ENCODE measurements around the gene SPOCK1.

SPOCK1 gene

GRCh38 chr5:137205231-137206027 lies 293.7 kb downstream of the SPOCK1 start:
- no peak overlapping the region for H3K27ac Mint-ChIP-seq
- no peak overlapping the region for H3K4me3 Mint-ChIP-seq
- no peak for DNase-seq
- no peaks in the 10 kb centered on the region for H3K9me3 Mint-ChIP-seq
- no peaks in the 10 kb centered on the region for H3K27me3 Mint-ChIP-seq
- no peak for ATAC-seq (replicated peaks)
- H3K36me3 Mint-ChIP-seq, result no peaks in the 10 kb centered on the region
- no peaks in the 10 kb centered on the region for H3K4me1 Mint-ChIP-seq

GRCh38 chr5:137203011-137203632 lies 296.0 kb downstream of the SPOCK1 start:
- Mint-ChIP-seq H3K9me3 (no peaks in the 10 kb centered on the region), H3K4me3 (no peak overlapping the region), H3K27me3 (no peaks in the 10 kb centered on the region), H3K36me3 (no peaks in the 10 kb centered on the region), H3K4me1 (no peaks in the 10 kb centered on the region), H3K27ac (no peak overlapping the region)
- no peak for DNase-seq
- no peak for ATAC-seq (replicated peaks)

GRCh38 chr5:137201876-137202275 lies 297.2 kb downstream of the SPOCK1 start:
- DNase-seq, result no peak
- H3K27ac Mint-ChIP-seq, result no peak overlapping the region
- ATAC-seq (replicated peaks), result no peak
- H3K36me3 Mint-ChIP-seq, result no peaks in the 10 kb centered on the region
- no peaks in the 10 kb centered on the region for H3K4me1 Mint-ChIP-seq
- no peaks in the 10 kb centered on the region for H3K9me3 Mint-ChIP-seq
- no peak overlapping the region for H3K4me3 Mint-ChIP-seq
- H3K27me3 Mint-ChIP-seq, result no peaks in the 10 kb centered on the region

GRCh38 chr5:137200906-137201700 lies 298.0 kb downstream of the SPOCK1 start:
- Mint-ChIP-seq H3K4me3 (no peak overlapping the region), H3K4me1 (no peaks in the 10 kb centered on the region), H3K9me3 (no peaks in the 10 kb centered on the region), H3K27ac (no peak overlapping the region), H3K36me3 (no peaks in the 10 kb centered on the region), H3K27me3 (no peaks in the 10 kb centered on the region)
- ATAC-seq (replicated peaks) (no peak), DNase-seq (no peak)

GRCh38 chr5:137199966-137200365 lies 299.2 kb downstream of the SPOCK1 start:
- H3K27me3 Mint-ChIP-seq, result no peaks in the 10 kb centered on the region
- H3K9me3 Mint-ChIP-seq, result peaks cover 0 to 1% of the 10 kb centered on the region in 2 donors
- DNase-seq (no peak), ATAC-seq (replicated peaks) (no peak)
- H3K4me1 Mint-ChIP-seq, result no peaks in the 10 kb centered on the region
- no peak overlapping the region for H3K4me3 Mint-ChIP-seq
- H3K27ac Mint-ChIP-seq, result no peak overlapping the region
- no peaks in the 10 kb centered on the region for H3K36me3 Mint-ChIP-seq

GRCh38 chr5:137199201-137199600 lies 299.9 kb downstream of the SPOCK1 start:
- Mint-ChIP-seq H3K9me3 (peaks cover 0 to 1% of the 10 kb centered on the region in 2 donors), H3K27me3 (no peaks in the 10 kb centered on the region), H3K4me1 (no peaks in the 10 kb centered on the region), H3K36me3 (no peaks in the 10 kb centered on the region), H3K27ac (no peak overlapping the region), H3K4me3 (no peak overlapping the region)
- ATAC-seq (replicated peaks) (no peak), DNase-seq (no peak)

- Mint-ChIP-seq H3K4me1 (no peaks in the 10 kb centered on the region), H3K27ac (no peak overlapping the region), H3K27me3 (no peaks in the 10 kb centered on the region), H3K36me3 (no peaks in the 10 kb centered on the region), H3K9me3 (peaks cover 0 to 1% of the 10 kb centered on the region in 2 donors), H3K4me3 (no peak overlapping the region)
- DNase-seq (no peak), ATAC-seq (replicated peaks) (no peak)
Observed at GRCh38 chr5:137195483-137195882, 303.6 kb downstream of the SPOCK1 start.

GRCh38 chr5:137194300-137194699 lies 304.8 kb downstream of the SPOCK1 start:
- no peak overlapping the region for H3K27ac Mint-ChIP-seq
- H3K27me3 Mint-ChIP-seq, result no peaks in the 10 kb centered on the region
- H3K4me3 Mint-ChIP-seq, result no peak overlapping the region
- ATAC-seq (replicated peaks), result no peak
- H3K4me1 Mint-ChIP-seq, result no peaks in the 10 kb centered on the region
- H3K9me3 Mint-ChIP-seq, result peaks cover 0 to 1% of the 10 kb centered on the region in 2 donors
- no peak for DNase-seq
- H3K36me3 Mint-ChIP-seq, result no peaks in the 10 kb centered on the region

- Mint-ChIP-seq H3K27me3 (no peaks in the 10 kb centered on the region), H3K27ac (no peak overlapping the region), H3K4me1 (no peaks in the 10 kb centered on the region), H3K4me3 (no peak overlapping the region), H3K9me3 (peaks cover 0 to 1% of the 10 kb centered on the region in 2 donors), H3K36me3 (no peaks in the 10 kb centered on the region)
- ATAC-seq (replicated peaks) (no peak), DNase-seq (no peak)
Observed at GRCh38 chr5:137192293-137192743, 306.8 kb downstream of the SPOCK1 start.

- Mint-ChIP-seq H3K4me1 (no peaks in the 10 kb centered on the region), H3K4me3 (no peak overlapping the region), H3K27ac (no peak overlapping the region), H3K9me3 (peaks cover 0 to 1% of the 10 kb centered on the region in 2 donors), H3K27me3 (no peaks in the 10 kb centered on the region), H3K36me3 (no peaks in the 10 kb centered on the region)
- DNase-seq, result no peak
- no peak for ATAC-seq (replicated peaks)
Observed at GRCh38 chr5:137191179-137191578, 307.9 kb downstream of the SPOCK1 start.

- ATAC-seq (replicated peaks) (no peak), DNase-seq (no peak)
- Mint-ChIP-seq H3K27me3 (no peaks in the 10 kb centered on the region), H3K27ac (no peak overlapping the region), H3K36me3 (no peaks in the 10 kb centered on the region), H3K4me3 (no peak overlapping the region), H3K9me3 (peaks cover 0 to 1% of the 10 kb centered on the region in 2 donors), H3K4me1 (no peaks in the 10 kb centered on the region)
Observed at GRCh38 chr5:137190441-137190840, 308.7 kb downstream of the SPOCK1 start.

- DNase-seq (no peak), ATAC-seq (replicated peaks) (no peak)
- Mint-ChIP-seq H3K27me3 (no peaks in the 10 kb centered on the region), H3K4me3 (no peak overlapping the region), H3K36me3 (no peaks in the 10 kb centered on the region), H3K27ac (no peak overlapping the region), H3K9me3 (no peaks in the 10 kb centered on the region), H3K4me1 (no peaks in the 10 kb centered on the region)
Observed at GRCh38 chr5:137190031-137190430, 309.1 kb downstream of the SPOCK1 start.

- DNase-seq (no peak), ATAC-seq (replicated peaks) (no peak)
- H3K9me3 Mint-ChIP-seq, result no peaks in the 10 kb centered on the region
- H3K36me3 Mint-ChIP-seq, result no peaks in the 10 kb centered on the region
- H3K27me3 Mint-ChIP-seq, result no peaks in the 10 kb centered on the region
- no peak overlapping the region for H3K4me3 Mint-ChIP-seq
- H3K27ac Mint-ChIP-seq, result no peak overlapping the region
- H3K4me1 Mint-ChIP-seq, result no peaks in the 10 kb centered on the region
Observed at GRCh38 chr5:137188566-137188965, 310.6 kb downstream of the SPOCK1 start.

GRCh38 chr5:137186759-137187461 lies 312.2 kb downstream of the SPOCK1 start:
- DNase-seq, result no peak
- Mint-ChIP-seq H3K27ac (no peak overlapping the region), H3K36me3 (no peaks in the 10 kb centered on the region)

More at GRCh38 chr5:137186759-137187461, 312.2 kb downstream of the SPOCK1 start:
- Mint-ChIP-seq H3K27me3 (no peaks in the 10 kb centered on the region), H3K4me3 (no peak overlapping the region), H3K9me3 (peaks cover 0 to 2% of the 10 kb centered on the region in 2 donors), H3K4me1 (no peaks in the 10 kb centered on the region)
- ATAC-seq (replicated peaks), result no peak

Data from stimulated activated naive B cell treated with anti-CD40 and anti-IgM and Interleukin-4, amounts not matched to agents 10 μg/mL and 1 μg/mL and 100 μg/mL, for 72 hours (primary cell).